Spleen (tissue), 11 donors: ENCODE measurements around the gene STXBP5. TPM values are rescaled to one million over a fixed set of nuclear protein-coding genes. Genes with fewer than 3 reads are reported as not detected.

Experiments used
- DNase-seq: peaks from one replicate; pipeline ENCODE4 v3.0.0-alpha.2; 2020
- H3K27ac ChIP-seq, 8 donors: fragments of 200-600 bp; sonication (generic) in 7 of 8; 1 replicate in 4 of 8; 2 replicates in 4 of 8; pipeline versions ENCODE4 v1.5.0 to v1.8.0; 2016 to 2021; ENCODE audit warnings: inconsistent platforms in 4 of 8, mild to moderate bottlenecking in 4 of 8, moderate library complexity in 1 of 8
- H3K27me3 ChIP-seq, 7 donors: fragments of 200-600 bp; sonication (generic) in 6 of 7; replicated peaks in 1 of 7; 1 replicate in 4 of 7; 2 replicates in 3 of 7; pipeline versions ENCODE4 v1.5.0 to v1.8.0; 2016 to 2021; ENCODE audit warnings: inconsistent platforms in 3 of 7, mild to moderate bottlenecking in 1 of 7
- H3K36me3 ChIP-seq, 6 donors: fragments of 200-600 bp; sonication (generic) in 5 of 6; 1 replicate in 4 of 6; 2 replicates in 2 of 6; pipeline versions ENCODE4 v1.5.0 to v1.8.0; 2016 to 2021; ENCODE audit warnings: inconsistent platforms in 2 of 6
- H3K4me1 ChIP-seq, 6 donors: fragments of 200-600 bp; sonication (generic) in 5 of 6; 1 replicate in 3 of 6; 2 replicates in 3 of 6; pipeline versions ENCODE4 v1.5.0 to v1.8.0; 2016 to 2021; ENCODE audit warnings: inconsistent platforms in 3 of 6
- H3K4me3 ChIP-seq, 8 donors: fragments of 200-600 bp; sonication (generic) in 7 of 8; 1 replicate in 4 of 8; 2 replicates in 4 of 8; pipeline versions ENCODE4 v1.5.0 to v1.8.0; 2016 to 2021; ENCODE audit warnings: inconsistent platforms in 4 of 8, mild to moderate bottlenecking in 4 of 8, moderate library complexity in 2 of 8
- H3K9me3 ChIP-seq, 8 donors: fragments of 200-600 bp; sonication (generic) in 7 of 8; 1 replicate in 4 of 8; 2 replicates in 4 of 8; pipeline versions ENCODE4 v1.5.0 to v1.8.0; 2016 to 2021; ENCODE audit warnings: inconsistent platforms in 4 of 8
- POLR2A ChIP-seq, 3 donors: fragments of 450-650 bp; IDR thresholded peaks; one replicate each; pipeline ENCODE4 v1.5.1; 2017; ENCODE audit warnings: antibody characterized with exemption in 3 of 3, mild to moderate bottlenecking in 1 of 3
- POLR2AphosphoS5 ChIP-seq, 3 donors: sonication (generic); formaldehyde crosslinking; IDR thresholded peaks; one replicate each; pipeline ENCODE4 v1.5.1; 2017; ENCODE audit warnings: antibody characterized with exemption in 3 of 3
- WGBS, 5 donors: extraction: QIAGEN DNeasy Blood & Tissue Kit in 3 of 5; methylation state at CpG; one replicate each; pipeline versions ENCODE4 v1.1.5 to v1.1.7; 2013 to 2018; 5-methylcytosine and 5-hydroxymethylcytosine counted together
- intact Hi-C: fragments of 100-400 bp; cut with DNase I; formaldehyde crosslinking; loops from one replicate; pipeline ENCODE4 v1.15.0; 2023; ENCODE audit warnings: low total_unique reads
- polyA plus RNA-seq, 3 donors: library from polyadenylated mRNA; stranded (reverse); fragments of 200-250 nt; gene quantifications; one replicate each; pipeline ENCODE4 v1.2.1, GENCODE V29; 2013
- total RNA-seq, 7 donors: library from RNA; depleted of rRNA in 3 of 7; stranded (reverse); fragments of >200 nt in 3 of 7; fragmentation: NEBNext Ultra II Directional in 4 of 7; extraction: Animal tissue kit (Norgen Biotek cat#: 25700) in 4 of 7; gene quantifications; one replicate each; pipeline versions ENCODE4 v1.1.0 to v1.2.1, GENCODE V29; 2016 to 2021
- TF ChIP-seq, protein P1 (sequence below), 11 experiments: fragments of 200-600 bp in 7 of 11; fragments of 450-650 bp in 4 of 11; sonication (generic) in 4 of 11; IDR thresholded peaks in 8 of 11; conservative IDR thresholded peaks in 3 of 11; 1 replicate in 7 of 11; 2 replicates in 4 of 11; pipeline versions ENCODE4 v1.4.0 to v1.8.0; 2016 to 2021; ENCODE audit warnings: antibody characterized with exemption in 11 of 11, inconsistent platforms in 4 of 11, mild to moderate bottlenecking in 1 of 11
- donor health status: healthy with polysubstance abuse.
- donor health status: DM: no; HTN: no; CAD: no; lungs with moderate emphysema.
- donor health status: DM: no; HTN: no; CAD: no.
- donor health status: Bipolar disorder and iron deficiency.
- donor health status: healthy.
- donor health status: DM: no; HTN: no; CAD: no.
- donor health status: DM: yes; HTN: yes; CAD: no.

The STXBP5 gene
- total and polyA plus RNA-seq, 10 donors, result 6.5 to 51.1 (median 32.3) TPM

DNA sequence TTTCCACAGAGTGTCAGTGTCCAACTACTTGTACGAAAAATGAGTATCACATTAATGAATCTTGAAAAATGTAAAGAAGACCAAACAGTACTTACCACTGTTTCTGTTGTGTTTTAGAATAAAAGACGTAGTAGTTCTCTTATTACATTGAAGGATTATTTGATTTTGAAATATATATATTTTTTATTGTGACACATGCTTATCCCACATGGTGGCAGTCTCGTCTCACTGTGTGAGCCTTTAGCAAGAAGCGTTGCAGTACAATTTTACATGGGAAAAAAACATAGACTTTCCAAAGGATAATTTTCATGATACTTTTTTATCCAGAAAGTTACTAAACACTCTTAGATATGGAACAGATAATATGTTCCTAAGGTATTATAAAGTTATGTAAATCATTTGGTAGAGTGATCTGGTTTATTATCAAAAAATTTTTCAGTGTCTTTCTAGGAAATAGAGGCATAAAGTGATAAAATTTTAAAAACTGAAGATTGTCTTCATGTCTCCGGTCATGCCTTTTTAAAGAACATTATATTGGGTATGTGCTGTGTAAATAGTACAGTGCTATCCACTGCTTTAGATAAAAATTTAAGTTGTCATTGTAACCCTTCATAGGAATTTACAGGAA lies 186.8 kb downstream of the STXBP5 start:
- TF ChIP-seq, protein P1, sequence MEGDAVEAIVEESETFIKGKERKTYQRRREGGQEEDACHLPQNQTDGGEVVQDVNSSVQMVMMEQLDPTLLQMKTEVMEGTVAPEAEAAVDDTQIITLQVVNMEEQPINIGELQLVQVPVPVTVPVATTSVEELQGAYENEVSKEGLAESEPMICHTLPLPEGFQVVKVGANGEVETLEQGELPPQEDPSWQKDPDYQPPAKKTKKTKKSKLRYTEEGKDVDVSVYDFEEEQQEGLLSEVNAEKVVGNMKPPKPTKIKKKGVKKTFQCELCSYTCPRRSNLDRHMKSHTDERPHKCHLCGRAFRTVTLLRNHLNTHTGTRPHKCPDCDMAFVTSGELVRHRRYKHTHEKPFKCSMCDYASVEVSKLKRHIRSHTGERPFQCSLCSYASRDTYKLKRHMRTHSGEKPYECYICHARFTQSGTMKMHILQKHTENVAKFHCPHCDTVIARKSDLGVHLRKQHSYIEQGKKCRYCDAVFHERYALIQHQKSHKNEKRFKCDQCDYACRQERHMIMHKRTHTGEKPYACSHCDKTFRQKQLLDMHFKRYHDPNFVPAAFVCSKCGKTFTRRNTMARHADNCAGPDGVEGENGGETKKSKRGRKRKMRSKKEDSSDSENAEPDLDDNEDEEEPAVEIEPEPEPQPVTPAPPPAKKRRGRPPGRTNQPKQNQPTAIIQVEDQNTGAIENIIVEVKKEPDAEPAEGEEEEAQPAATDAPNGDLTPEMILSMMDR (IDR thresholded peaks at IDR 0.05 in 8 of 11, conservative IDR thresholded peaks at IDR 0.05 in 3 of 11), result peak in 1 of 11 experiments; percentile 14
- TF ChIP-seq POLR2A (IDR thresholded peaks at IDR 0.05), result no peak
- TF ChIP-seq POLR2AphosphoS5 (IDR thresholded peaks at IDR 0.05), result no peak
- no peak overlapping the region for H3K27ac ChIP-seq
- DNase-seq, result no peak
- H3K9me3 ChIP-seq, result no peaks in the 10 kb centered on the region
- intact Hi-C loops, result no loop called here
- no peak overlapping the region for H3K4me3 ChIP-seq
- WGBS, 5 donors, result 70 to 76% (median 71%) methylated on average over 5 of the region's 5 CpGs
- no peaks in the 10 kb centered on the region for H3K4me1 ChIP-seq
- H3K27me3 ChIP-seq, result no peaks in the 10 kb centered on the region
- peaks cover 0 to 12% (median 0%) of the 10 kb centered on the region in 6 donors for H3K36me3 ChIP-seq

DNA sequence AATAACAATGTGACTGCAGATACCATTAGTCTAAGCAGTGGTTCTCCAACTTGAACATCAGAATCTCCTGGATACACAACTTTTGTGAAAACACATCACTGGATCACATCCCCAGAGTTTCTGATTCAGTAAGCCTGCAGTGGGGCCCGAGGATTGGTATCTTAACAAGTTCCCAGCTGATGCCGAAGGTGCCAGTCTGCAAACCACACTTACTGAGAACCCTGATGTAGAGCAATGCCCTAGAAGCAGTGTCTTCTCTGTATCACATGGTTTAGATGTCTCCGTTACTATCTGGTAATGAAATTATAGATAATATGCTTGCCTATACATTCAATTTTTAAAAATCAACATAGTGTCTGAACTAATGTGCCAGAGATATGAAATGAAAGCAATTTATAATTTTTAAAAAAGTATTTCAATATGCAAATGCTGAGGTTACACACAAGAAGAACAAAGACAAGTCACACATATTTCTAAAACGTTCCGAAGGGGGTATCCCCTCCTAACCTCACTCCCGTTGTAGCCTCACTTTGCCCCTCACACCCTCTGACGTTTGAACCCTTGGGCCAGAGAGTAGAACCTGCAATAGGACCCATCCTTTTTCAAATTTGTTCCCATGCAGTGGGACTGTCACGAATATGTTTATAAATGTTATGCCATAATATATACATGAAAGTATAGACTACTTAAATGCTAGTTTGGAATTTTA lies 188.9 kb downstream of the STXBP5 start:
- no peak overlapping the region for H3K4me3 ChIP-seq
- DNase-seq, result no peak
- H3K4me1 ChIP-seq, result no peaks in the 10 kb centered on the region
- no peak for TF ChIP-seq POLR2A (IDR thresholded peaks at IDR 0.05)
- no peak for TF ChIP-seq POLR2AphosphoS5 (IDR thresholded peaks at IDR 0.05)
- TF ChIP-seq, protein P1 (IDR thresholded peaks at IDR 0.05 in 8 of 11, conservative IDR thresholded peaks at IDR 0.05 in 3 of 11), result no peak
- WGBS, 5 donors, result 70 to 83% (median 77%) methylated on average over 8 of the region's 8 CpGs
- H3K27me3 ChIP-seq, result no peaks in the 10 kb centered on the region
- no peaks in the 10 kb centered on the region for H3K36me3 ChIP-seq
- intact Hi-C loops, result no loop called here
- no peaks in the 10 kb centered on the region for H3K9me3 ChIP-seq
- no peak overlapping the region for H3K27ac ChIP-seq

DNA sequence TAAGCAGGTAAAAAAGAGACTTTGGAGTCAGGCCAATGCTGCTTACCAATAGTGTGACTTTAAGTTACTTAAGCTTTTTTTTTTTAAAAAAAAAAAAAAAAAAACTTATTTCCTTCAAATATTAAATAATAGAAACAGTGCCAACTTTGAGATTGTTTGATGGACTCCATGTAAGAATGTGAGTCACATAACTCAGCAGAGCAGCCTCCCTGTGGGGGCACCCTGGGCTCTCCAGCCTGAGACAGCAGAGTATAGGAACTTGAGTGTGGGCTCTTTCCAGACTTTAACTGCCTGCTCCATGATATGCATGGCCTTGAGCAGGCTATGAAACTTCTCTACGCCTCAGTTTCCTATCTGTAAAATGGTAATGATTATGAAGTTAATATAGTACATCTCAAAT lies 190.9 kb downstream of the STXBP5 start:
- intact Hi-C loops, result no loop called here
- H3K9me3 ChIP-seq, result peaks cover 0 to 6% (median under 1%) of the 10 kb centered on the region in 8 donors
- 80 to 94% (median 91%) methylated on average over 1 of the region's 1 CpG for WGBS, 5 donors
- no peaks in the 10 kb centered on the region for H3K27me3 ChIP-seq
- H3K36me3 ChIP-seq, result no peaks in the 10 kb centered on the region
- TF ChIP-seq, protein P1 (IDR thresholded peaks at IDR 0.05 in 8 of 11, conservative IDR thresholded peaks at IDR 0.05 in 3 of 11), result no peak
- TF ChIP-seq POLR2A (IDR thresholded peaks at IDR 0.05) (no peak), POLR2AphosphoS5 (IDR thresholded peaks at IDR 0.05) (no peak)
- H3K4me1 ChIP-seq, result no peaks in the 10 kb centered on the region
- H3K27ac ChIP-seq, result no peak overlapping the region
- no peak overlapping the region for H3K4me3 ChIP-seq
- no peak for DNase-seq

DNA sequence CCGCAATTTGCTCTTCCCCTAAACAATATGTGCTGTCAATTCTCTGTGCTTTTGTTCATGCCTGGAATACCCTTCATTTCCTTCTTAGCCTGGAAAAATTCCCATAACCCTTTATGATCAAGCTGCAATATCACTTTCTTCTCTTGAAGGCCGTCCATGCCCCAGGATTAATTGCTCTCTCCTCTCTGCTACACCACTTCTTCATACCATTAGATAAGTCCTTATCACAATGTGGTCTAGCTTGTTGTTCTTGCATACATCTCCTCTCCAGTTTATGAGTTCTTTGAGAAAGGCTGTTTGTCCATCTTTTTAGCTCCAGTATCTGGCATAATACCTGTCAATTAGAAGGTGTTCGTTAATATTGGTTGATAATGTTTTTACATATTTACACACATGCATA lies 193.1 kb downstream of the STXBP5 start:
- H3K27ac ChIP-seq, result no peak overlapping the region
- intact Hi-C loops, result no loop called here
- no peaks in the 10 kb centered on the region for H3K4me1 ChIP-seq
- no peak for DNase-seq
- H3K4me3 ChIP-seq, result no peak overlapping the region
- WGBS, 5 donors, result 86 to 91% (median 89%) methylated on average over 3 of the region's 3 CpGs
- H3K36me3 ChIP-seq, result no peaks in the 10 kb centered on the region
- TF ChIP-seq POLR2A (IDR thresholded peaks at IDR 0.05), result no peak
- TF ChIP-seq, protein P1 (IDR thresholded peaks at IDR 0.05 in 8 of 11, conservative IDR thresholded peaks at IDR 0.05 in 3 of 11), result no peak
- TF ChIP-seq POLR2AphosphoS5 (IDR thresholded peaks at IDR 0.05), result no peak
- H3K9me3 ChIP-seq, result peaks cover 0 to 28% (median 21%) of the 10 kb centered on the region in 8 donors
- H3K27me3 ChIP-seq, result no peaks in the 10 kb centered on the region
